Left renal cortex interstitium (tissue), 4 donors: ENCODE results near the gene FOXO1. TPM values are rescaled to one million over a fixed set of nuclear protein-coding genes. Genes with fewer than 3 reads are reported as not detected.

Experiments used
- DNase-seq, 4 donors: peaks; one replicate each; pipeline ENCODE4 v3.0.0-alpha.2; 2013; ENCODE audit warnings: low read depth in 4 of 4, low spot score in 2 of 4, missing footprints in 1 of 4
- polyA plus RNA-seq, 4 donors: library from polyadenylated mRNA; unstranded; fragments of 120-200 nt; gene quantifications; one replicate each; pipeline ENCODE4 v1.2.1, GENCODE V29; 2013; ENCODE audit not compliant: insufficient read length in 4 of 4

FOXO1 gene
- polyA plus RNA-seq, 4 donors, result 13.9 to 18.0 (median 14.6) TPM

DNA sequence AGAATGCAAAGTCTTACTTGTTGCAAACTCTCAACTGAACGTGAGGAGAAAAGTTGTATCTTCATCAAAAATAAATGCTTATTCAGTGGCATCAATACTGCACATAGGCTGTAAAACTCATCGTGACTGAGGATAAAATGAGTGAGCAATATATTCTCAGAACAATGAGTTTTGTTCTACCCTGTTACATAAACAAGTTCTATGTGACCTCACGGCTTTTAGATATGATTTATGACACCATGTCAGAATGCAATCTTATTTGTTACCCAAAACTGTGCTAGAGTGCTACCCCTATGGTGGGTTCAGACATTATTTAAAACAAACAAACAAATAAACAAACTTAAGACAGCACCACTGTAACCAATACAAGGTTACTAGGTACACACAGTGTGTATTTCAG, 55.4 kb downstream of the FOXO1 start:
- DNase-seq, result no peak

DNA sequence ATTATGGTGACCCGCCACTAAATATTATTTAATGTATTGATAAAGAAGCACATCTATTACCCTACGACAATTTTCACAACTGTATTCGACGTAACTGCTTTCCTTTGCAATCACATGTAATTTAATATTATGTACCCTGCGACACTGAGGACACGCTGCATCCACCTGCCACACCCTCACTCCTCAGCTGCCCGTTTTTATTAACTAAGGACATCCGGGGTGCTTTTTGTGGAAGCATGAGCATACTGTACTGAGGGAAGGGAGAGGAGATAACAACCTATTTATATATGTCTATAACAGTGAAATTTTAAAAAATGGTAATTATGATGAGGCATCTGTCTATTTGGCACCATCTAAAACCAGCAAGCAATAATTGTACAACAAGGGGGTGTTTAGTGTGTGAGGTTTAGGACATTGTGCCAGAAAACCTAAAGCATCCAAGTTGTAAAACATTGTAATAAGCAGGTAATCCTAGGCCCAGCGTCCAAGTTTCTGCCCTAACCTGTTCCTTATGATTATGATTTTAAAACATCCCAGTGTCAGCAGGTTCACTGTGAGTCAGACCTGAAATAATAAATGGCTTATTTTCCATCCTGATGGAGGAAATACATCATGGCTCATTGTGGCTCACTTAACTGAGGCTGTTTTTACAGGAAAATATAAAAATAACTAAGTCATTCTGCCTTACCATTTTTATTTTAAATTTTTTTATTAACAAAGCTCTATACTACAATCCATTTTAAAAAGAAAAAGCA, 56.3 kb downstream of the FOXO1 start:
- DNase-seq, result no peak

GRCh38 chr13:40608308-40608707, 58.1 kb downstream of the FOXO1 start:
- DNase-seq, result no peak

DNA sequence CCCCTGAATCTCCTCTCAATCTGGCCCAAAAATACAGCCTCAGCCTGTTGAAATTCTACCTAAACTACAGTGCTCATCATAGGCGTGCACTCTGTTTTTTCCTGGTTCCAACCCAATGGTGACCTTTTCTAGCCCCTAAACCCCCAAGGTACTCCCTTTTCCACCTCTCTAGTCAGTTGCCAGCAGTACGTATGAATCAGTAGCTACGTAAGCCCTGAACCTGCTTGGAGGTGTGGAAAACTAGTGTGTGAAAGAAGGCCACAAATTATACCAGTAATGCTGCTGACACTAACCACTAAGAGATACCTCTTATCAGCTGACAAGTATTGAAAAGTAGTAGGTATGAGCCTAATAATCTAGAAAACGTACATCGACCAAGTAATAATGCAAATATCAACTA, 60.9 kb downstream of the FOXO1 start:
- DNase-seq, result no peak

- no peak for DNase-seq
Observed at GRCh38 chr13:40604135-40604534, 62.3 kb downstream of the FOXO1 start.

DNA sequence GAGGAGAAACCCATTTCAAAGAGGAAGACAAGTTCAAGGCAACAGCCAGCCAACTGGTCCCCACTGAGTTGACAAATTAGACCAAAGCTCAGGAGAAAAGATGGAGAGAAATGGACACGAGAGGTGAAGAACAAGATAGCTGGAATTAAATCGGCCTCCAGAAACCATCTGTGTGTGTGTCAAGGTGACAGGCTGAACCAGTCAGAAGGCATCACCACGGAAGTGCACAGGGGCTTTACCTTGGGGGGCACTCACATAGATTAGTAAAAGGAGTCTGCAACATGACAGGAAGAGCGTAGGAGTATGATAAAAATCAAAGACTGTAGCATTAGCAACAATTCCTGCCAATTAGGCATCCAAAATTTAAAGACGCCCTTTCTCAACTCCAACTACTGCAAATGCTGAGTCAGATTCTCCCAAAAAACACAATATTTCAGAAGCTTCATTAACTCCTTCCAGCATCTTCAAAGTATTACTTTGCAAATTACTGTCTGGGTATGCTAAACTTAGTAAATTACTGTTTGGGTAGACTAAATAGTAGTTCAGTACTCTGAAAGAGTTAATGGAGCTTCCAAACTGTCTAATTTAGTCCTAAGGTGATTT, 66.2 kb downstream of the FOXO1 start:
- no peak for DNase-seq

- DNase-seq, result no peak
Observed at GRCh38 chr13:40599747-40600146, 66.7 kb downstream of the FOXO1 start.

DNA sequence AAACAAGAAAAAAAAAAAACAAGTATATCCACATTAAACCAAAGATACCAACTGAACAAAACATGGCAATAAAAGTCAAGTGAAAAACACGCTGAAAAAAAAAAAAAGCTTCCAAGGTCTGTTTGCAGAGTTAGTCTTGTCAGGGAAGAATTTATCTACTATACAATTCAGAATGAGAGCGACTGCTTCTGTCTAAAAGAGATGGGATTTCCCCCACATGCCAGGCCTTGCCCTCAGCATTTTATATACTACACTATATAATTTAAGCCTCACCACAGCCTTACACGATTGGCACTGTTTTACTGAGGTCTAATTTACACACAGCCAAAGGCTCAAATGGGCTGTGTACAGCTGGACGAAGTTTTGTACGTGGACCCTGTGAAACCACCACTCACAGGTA, 67.3 kb downstream of the FOXO1 start:
- DNase-seq, result no peak

DNA sequence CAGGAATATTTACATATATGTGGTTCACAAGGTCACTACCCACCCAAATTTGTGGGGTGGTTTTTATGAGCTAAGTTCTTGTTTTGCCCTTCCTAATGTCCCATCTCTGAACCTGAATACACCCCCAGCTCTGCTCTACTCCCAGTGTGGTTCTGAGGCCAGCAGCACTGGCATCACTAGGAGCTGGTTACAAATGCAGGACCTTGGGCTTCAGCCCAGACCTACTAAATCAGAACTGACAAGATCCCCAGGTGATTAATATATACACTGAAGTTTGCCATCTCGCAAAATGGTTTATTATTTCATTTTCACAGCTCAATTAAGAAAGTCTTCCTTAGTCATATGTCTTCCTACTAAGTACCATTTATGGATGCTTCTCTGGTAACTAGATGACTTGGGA, 67.9 kb downstream of the FOXO1 start:
- DNase-seq, result no peak

GRCh38 chr13:40597735-40598365, 68.6 kb downstream of the FOXO1 start:
- DNase-seq, result no peak

GRCh38 chr13:40596484-40596883, 70.0 kb downstream of the FOXO1 start:
- DNase-seq, result no peak

DNA sequence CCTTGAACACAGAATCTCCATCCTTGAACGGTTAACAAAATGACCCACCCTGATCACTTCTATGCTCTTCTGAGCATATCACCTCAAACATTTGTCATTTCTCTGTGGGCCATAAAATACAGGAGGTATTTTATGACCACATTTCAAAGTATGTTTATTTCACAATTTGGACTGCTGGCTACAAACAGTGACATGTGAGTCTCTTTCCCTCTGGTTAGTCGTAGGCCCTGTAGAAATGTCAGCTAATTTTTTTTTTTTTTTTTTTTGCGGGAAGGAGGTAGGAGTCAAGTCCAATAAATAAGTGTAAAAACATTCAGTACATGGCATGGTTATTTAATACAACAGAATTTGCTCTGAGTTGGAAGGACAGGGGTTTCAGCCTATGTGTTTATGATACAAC, 70.7 kb downstream of the FOXO1 start:
- no peak for DNase-seq

- no peak for DNase-seq
Observed at GRCh38 chr13:40592035-40592434, 74.4 kb downstream of the FOXO1 start.

GRCh38 chr13:40591091-40591490, 75.3 kb downstream of the FOXO1 start:
- no peak for DNase-seq

GRCh38 chr13:40590112-40590862, 76.2 kb downstream of the FOXO1 start:
- DNase-seq, result no peak

DNA sequence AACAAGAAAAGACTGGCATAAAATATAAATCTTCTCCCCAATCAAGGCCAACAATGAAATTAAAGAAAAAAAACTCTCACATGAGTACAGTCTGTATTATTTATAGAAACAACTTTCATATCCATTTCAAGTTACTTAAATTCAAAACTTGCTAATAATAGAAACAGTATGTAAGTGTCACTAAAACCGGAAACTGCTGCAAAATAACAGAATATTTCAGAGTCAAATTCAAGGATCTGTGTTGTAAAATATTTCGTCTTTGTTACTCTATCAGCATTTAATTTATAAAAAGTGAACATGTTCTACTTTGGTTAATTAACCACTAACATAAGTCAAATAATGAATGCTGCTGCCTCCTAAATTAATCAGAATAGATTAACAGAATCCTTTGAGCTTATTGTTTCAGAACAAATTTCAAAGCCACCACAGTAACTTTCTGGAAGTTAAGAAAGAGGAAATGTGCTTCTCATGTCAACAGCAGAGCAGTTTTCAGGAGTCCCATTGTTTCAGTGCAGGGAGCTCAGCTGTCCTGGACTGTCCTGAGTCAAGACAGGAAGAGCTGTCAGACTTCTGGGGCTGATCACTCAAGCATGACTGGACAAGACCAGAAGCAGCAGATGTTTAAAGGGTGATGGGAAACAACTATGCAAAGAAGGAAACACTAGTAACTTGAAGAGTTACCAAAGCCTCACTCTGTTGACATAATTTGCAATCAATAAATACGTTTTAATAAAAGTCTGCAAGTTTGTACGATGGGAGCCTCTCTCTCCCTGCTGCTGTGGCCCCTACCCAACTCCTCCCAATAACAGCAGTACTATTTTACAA, 76.9 kb downstream of the FOXO1 start:
- peak in 2 of 4 donors; percentile 13 to 18 for DNase-seq

GRCh38 chr13:40588101-40588500, 78.3 kb downstream of the FOXO1 start:
- no peak for DNase-seq

DNA sequence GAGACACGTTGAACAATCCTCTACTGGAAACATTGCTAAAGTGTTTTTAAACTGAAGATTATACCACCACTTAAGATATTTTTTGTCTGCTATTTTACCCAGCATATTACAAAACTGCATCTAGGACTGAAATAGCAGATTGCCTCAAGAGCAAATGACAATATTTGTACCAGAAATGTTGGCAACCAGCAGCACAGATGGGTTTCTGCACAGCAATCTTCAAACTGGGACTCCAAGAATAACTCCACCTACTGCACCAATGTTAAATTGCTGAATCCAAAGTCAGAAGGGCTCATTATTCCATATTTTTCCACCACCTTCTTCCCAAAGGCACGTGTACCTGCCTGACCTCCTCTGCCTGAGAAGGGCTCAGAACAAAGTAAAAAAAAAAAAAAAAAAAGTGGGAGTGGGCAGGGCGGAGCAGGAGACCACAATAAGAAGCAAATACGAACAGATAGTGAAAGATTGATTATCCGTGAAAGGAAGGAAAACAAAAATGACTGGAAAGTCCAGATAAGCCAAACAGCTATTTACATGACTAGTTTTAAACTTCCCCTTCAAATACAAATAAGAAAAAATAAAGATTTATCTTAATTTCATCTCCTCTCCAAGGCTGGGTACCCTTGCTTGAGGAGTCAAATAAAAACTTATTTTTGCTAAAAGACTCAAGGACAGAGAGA, 79.4 kb downstream of the FOXO1 start:
- no peak for DNase-seq

DNA sequence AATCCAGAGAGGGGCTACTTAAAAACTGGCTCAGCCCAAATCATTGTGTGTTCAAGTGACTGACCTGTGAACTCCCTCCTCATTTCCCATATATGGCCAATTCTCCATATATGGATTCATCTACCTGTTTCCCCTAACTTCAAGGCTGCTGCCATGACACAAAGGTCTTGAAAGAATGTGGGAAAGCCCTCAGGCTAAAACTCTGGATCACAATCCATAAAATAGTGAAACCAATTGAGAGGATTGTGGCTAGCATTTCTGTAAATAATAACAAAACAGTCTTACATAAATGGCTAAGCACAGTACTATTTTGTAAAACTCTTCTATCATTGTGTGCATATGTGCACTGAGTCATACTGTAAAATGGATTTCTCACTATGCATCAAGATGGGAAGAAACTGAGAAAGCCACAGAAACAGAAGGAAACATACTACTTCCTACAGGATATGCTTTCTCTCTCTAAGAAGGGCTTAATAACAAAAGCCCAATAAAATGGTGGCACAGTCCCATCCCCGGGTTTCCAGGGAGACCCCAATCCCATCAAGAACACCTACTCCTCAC, 80.5 kb downstream of the FOXO1 start:
- no peak for DNase-seq

GRCh38 chr13:40583738-40584137, 82.7 kb downstream of the FOXO1 start:
- no peak for DNase-seq
